Astrocyte (in vitro differentiated cells and primary cell): ENCODE results near the gene AKAP13. TPM values are rescaled to one million over a fixed set of nuclear protein-coding genes. Genes with fewer than 3 reads are reported as not detected.

Experiments used
- DNase-seq: peaks from one replicate; pipeline ENCODE4 v3.0.0-alpha.2; 2010; ENCODE audit warnings: low read depth
- FAIRE-seq: peaks from 2 replicates; lab custom pipeline; 2011; peaks lifted over from hg19 to GRCh38; lab: Jason Lieb, UNC
- H2AFZ ChIP-seq: 2 replicates; pipeline ENCODE4 v1.6.0; 2012; ENCODE audit warnings: low read depth, low read length, inconsistent platforms
- H3K27ac ChIP-seq: 2 replicates; pipeline ENCODE4 v1.5.1; 2011; ENCODE audit warnings: low read depth, low read length, inconsistent platforms
- H3K27me3 ChIP-seq: 2 replicates; pipeline ENCODE4 v1.6.0; 2011; ENCODE audit warnings: low read length, inconsistent platforms; ENCODE audit not compliant: insufficient read depth
- H3K36me3 ChIP-seq: 2 replicates; pipeline ENCODE4 v1.5.1; 2011; ENCODE audit warnings: low read length, inconsistent platforms; ENCODE audit not compliant: insufficient read depth
- H3K4me1 ChIP-seq: 2 replicates; pipeline ENCODE4 v1.5.1; 2011; ENCODE audit warnings: low read length, inconsistent platforms; ENCODE audit not compliant: insufficient read depth
- H3K4me2 ChIP-seq: 2 replicates; pipeline ENCODE4 v1.6.0; 2012; ENCODE audit warnings: low read length, inconsistent platforms
- H3K4me3 ChIP-seq: 2 replicates; pipeline ENCODE4 v1.5.1; 2011; ENCODE audit warnings: low read depth, mild to moderate bottlenecking, low read length, inconsistent platforms; ENCODE audit not compliant: insufficient read depth
- H3K79me2 ChIP-seq: 2 replicates; pipeline ENCODE4 v1.6.0; 2012; ENCODE audit warnings: mild to moderate bottlenecking, low read length, inconsistent platforms; ENCODE audit not compliant: insufficient read depth
- H3K9ac ChIP-seq: 2 replicates; pipeline ENCODE4 v1.6.0; 2012; ENCODE audit warnings: mild to moderate bottlenecking, low read length, inconsistent platforms
- H3K9me3 ChIP-seq: 2 replicates; pipeline ENCODE4 v1.5.1; 2012; ENCODE audit warnings: low read depth, mild to moderate bottlenecking, low read length, inconsistent platforms; ENCODE audit not compliant: insufficient read depth
- H4K20me1 ChIP-seq: 2 replicates; pipeline ENCODE4 v1.6.0; 2012; ENCODE audit warnings: low read length, inconsistent platforms; ENCODE audit not compliant: insufficient read depth
- H3K27ac Mint-ChIP-seq: one replicate; pipeline ENCODE4 v1.8.0; 2021; ENCODE audit warnings: mild to moderate bottlenecking, mixed read lengths; ENCODE audit not compliant: unreplicated experiment
- H3K27me3 Mint-ChIP-seq: one replicate; pipeline ENCODE4 v1.8.0; 2021; ENCODE audit warnings: low read depth, mixed read lengths; ENCODE audit not compliant: unreplicated experiment
- H3K36me3 Mint-ChIP-seq: one replicate; pipeline ENCODE4 v1.8.0; 2021; ENCODE audit warnings: low read depth, mixed read lengths; ENCODE audit not compliant: unreplicated experiment
- H3K4me1 Mint-ChIP-seq: one replicate; pipeline ENCODE4 v1.8.0; 2021; ENCODE audit warnings: low read depth, mixed read lengths; ENCODE audit not compliant: unreplicated experiment
- H3K4me3 Mint-ChIP-seq: one replicate; pipeline ENCODE4 v1.8.0; 2021; ENCODE audit warnings: mild to moderate bottlenecking, moderate library complexity, mixed read lengths; ENCODE audit not compliant: unreplicated experiment
- H3K9me3 Mint-ChIP-seq: one replicate; pipeline ENCODE4 v1.8.0; 2021; ENCODE audit warnings: mild to moderate bottlenecking, mixed read lengths; ENCODE audit not compliant: unreplicated experiment
- CTCF ChIP-seq: IDR thresholded peaks from 2 replicates; pipeline ENCODE4 v1.5.1; 2011; ENCODE audit warnings: low read depth, mild to moderate bottlenecking, inconsistent platforms, low read length, moderate library complexity; ENCODE audit not compliant: insufficient read depth
- EZH2 ChIP-seq: IDR thresholded peaks from 2 replicates; pipeline ENCODE4 v1.6.1; 2012; ENCODE audit warnings: mild to moderate bottlenecking, low read length, inconsistent platforms; ENCODE audit not compliant: insufficient read depth
- total RNA-seq: library from RNA; stranded (reverse); gene quantifications from 2 replicates; pipeline ENCODE4 v1.2.1, GENCODE V29; 2021

AKAP13 gene
- total RNA-seq, 1 donor from 2014 or later = 98.2 TPM

- H3K27ac Mint-ChIP-seq = no peak overlapping the region
- no peaks in the 10 kb centered on the region for H3K9me3 Mint-ChIP-seq
- Histone ChIP-seq H3K4me2 (no peak overlapping the region), H3K9me3 (no peaks in the 10 kb centered on the region), H3K27me3 (no peaks in the 10 kb centered on the region), H4K20me1 (no peaks in the 10 kb centered on the region), H3K27ac (no peak overlapping the region), H3K9ac (no peak overlapping the region), H3K4me1 (peaks cover 13% of the 10 kb centered on the region), H3K4me3 (no peak overlapping the region), H2AFZ (no peak overlapping the region), H3K36me3 (peaks cover 5% of the 10 kb centered on the region), H3K79me2 (no peaks in the 10 kb centered on the region)
- DNase-seq (no peak), FAIRE-seq (no peak)
- H3K27me3 Mint-ChIP-seq = no peaks in the 10 kb centered on the region
- TF ChIP-seq CTCF = no peak
- TF ChIP-seq EZH2 = no peak
- no peak overlapping the region for H3K4me3 Mint-ChIP-seq
- H3K36me3 Mint-ChIP-seq = peaks cover 14% of the 10 kb centered on the region
- H3K4me1 Mint-ChIP-seq = peaks cover 10% of the 10 kb centered on the region
Observed at GRCh38 chr15:85651548-85651947, 271.1 kb downstream of the AKAP13 start.

- Histone ChIP-seq H2AFZ (no peak overlapping the region), H3K4me1 (peaks cover 9% of the 10 kb centered on the region), H4K20me1 (no peaks in the 10 kb centered on the region), H3K9me3 (no peaks in the 10 kb centered on the region), H3K4me3 (no peak overlapping the region), H3K79me2 (no peaks in the 10 kb centered on the region), H3K27me3 (no peaks in the 10 kb centered on the region), H3K4me2 (no peak overlapping the region), H3K36me3 (peaks cover 13% of the 10 kb centered on the region), H3K27ac (no peak overlapping the region), H3K9ac (no peak overlapping the region)
- Mint-ChIP-seq H3K4me3 (no peak overlapping the region), H3K27me3 (no peaks in the 10 kb centered on the region), H3K27ac (no peak overlapping the region), H3K9me3 (no peaks in the 10 kb centered on the region), H3K36me3 (peaks cover 12% of the 10 kb centered on the region), H3K4me1 (peaks cover 6% of the 10 kb centered on the region)
- DNase-seq (no peak), FAIRE-seq (no peak)
- TF ChIP-seq EZH2 = no peak
- TF ChIP-seq CTCF = no peak
Observed at GRCh38 chr15:85652457-85652856, 272.1 kb downstream of the AKAP13 start.

- FAIRE-seq = no peak
Observed at GRCh38 chr15:85657132-85657531, 276.7 kb downstream of the AKAP13 start.

More at GRCh38 chr15:85657132-85657531, 276.7 kb downstream of the AKAP13 start:
- Mint-ChIP-seq H3K27ac (no peak overlapping the region), H3K9me3 (no peaks in the 10 kb centered on the region), H3K4me3 (no peak overlapping the region), H3K36me3 (peaks cover 18% of the 10 kb centered on the region), H3K4me1 (no peaks in the 10 kb centered on the region), H3K27me3 (no peaks in the 10 kb centered on the region)
- Histone ChIP-seq H3K27ac (no peak overlapping the region), H4K20me1 (no peaks in the 10 kb centered on the region), H3K9ac (no peak overlapping the region), H3K27me3 (no peaks in the 10 kb centered on the region), H3K36me3 (peaks cover 18% of the 10 kb centered on the region), H2AFZ (no peak overlapping the region), H3K9me3 (no peaks in the 10 kb centered on the region), H3K79me2 (no peaks in the 10 kb centered on the region), H3K4me2 (no peak overlapping the region), H3K4me3 (no peak overlapping the region), H3K4me1 (no peaks in the 10 kb centered on the region)
- no peak for TF ChIP-seq EZH2
- no peak for TF ChIP-seq CTCF
- DNase-seq = no peak
